GM19239 (cell line): ENCODE results near the gene TOX3.

Source experiments
- DNase-seq: peaks from one replicate; pipeline ENCODE4 v3.0.0; 2011; ENCODE audit warnings: low spot score; ENCODE audit not compliant: insufficient read length
- FAIRE-seq: peaks from 2 replicates; lab custom pipeline; 2011; peaks lifted over from hg19 to GRCh38; lab: Jason Lieb, UNC

The TOX3 gene

GRCh38 chr16:52540910-52541309 is 6.0 kb downstream of the TOX3 start:
- DNase-seq, result no peak

GRCh38 chr16:52539191-52539590 is 7.8 kb downstream of the TOX3 start:
- no peak for FAIRE-seq
- no peak for DNase-seq

More at GRCh38 chr16:52540910-52541309, 6.0 kb downstream of the TOX3 start:
- FAIRE-seq, result no peak

- DNase-seq, result no peak
- FAIRE-seq, result no peak
These were observed 8.4 kb downstream of the TOX3 start for GRCh38 chr16:52538511-52538910.

GRCh38 chr16:52537516-52537915 is 9.4 kb downstream of the TOX3 start:
- FAIRE-seq (no peak), DNase-seq (no peak)

- FAIRE-seq (no peak), DNase-seq (no peak)
These were observed 11.9 kb downstream of the TOX3 start for GRCh38 chr16:52535076-52535475.

- no peak for DNase-seq
- no peak for FAIRE-seq
These were observed 13.6 kb downstream of the TOX3 start for GRCh38 chr16:52533296-52533695.

DNA sequence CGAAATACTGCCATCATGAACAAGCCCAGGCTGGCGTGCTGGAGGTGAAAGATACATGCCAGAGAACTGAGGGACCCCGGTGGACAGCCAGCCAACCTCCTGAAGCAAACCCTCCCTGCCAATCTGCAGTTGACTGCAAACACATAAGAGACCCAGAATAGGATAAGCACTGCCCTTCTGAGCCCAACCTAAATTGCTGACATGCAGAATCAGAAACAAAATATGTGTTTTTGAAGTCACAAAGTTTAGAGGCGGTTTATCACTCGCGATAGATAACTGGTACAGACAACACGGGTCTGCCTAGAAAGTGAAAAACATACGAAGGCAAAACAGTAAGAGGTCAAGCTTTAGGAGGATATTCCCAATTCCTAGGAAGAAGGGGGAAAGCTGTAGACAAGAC is 14.6 kb downstream of the TOX3 start:
- DNase-seq (no peak), FAIRE-seq (no peak)

- FAIRE-seq (no peak), DNase-seq (no peak)
These were observed 17.7 kb downstream of the TOX3 start for GRCh38 chr16:52529226-52529625.

DNA sequence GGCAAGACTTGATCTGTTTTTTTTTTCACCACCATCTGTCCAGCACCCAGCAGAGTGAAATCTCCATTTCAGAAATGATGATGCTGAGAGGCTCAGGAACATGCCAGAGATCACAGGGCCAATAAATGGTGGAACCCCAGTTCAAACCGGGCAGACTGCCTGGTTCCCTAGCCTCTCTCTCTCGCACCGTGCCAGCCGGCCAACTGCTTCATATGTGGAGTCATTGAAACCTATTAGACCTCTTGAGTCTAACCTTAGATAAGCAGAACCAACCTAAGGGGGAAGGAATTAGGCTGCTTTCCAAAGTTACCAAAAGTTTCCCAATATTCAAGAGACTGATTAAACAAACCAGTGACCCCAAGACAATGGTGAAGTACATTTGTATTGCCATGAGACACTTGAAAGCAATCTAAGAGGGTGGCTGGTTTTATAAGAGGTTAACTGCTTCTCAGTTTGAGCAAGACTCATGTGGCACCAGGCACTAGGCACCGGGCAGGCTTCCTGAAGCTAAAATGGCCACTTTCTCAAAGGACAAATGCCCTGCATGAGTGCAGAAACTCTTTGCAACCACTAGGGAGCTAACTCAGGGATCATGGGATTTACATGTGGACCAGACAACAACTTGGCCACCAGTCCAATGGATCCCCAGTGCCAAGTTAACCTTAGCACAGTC is 18.4 kb downstream of the TOX3 start:
- FAIRE-seq, result no peak
- no peak for DNase-seq

DNA sequence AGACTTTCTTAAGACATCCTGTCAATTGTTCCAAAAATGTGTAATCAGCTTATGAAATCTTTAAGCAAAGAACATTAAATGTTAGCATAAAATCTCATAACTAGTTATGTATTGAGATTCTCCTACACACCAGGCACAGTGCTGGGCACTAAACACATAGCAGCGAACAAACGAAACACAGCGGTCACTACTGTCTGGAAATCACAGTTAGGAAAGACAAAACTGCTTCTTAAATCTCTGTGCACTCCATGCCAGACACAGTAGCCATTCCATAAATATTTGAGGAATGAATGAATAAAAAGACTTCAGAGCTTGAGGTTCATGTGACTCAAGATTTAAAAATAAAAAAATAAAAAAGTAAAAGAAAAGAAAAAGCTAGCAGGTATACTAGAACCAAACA is 20.1 kb downstream of the TOX3 start:
- FAIRE-seq (no peak), DNase-seq (no peak)

GRCh38 chr16:52526116-52526828 is 20.7 kb downstream of the TOX3 start:
- DNase-seq, result no peak
- FAIRE-seq, result no peak

GRCh38 chr16:52521570-52521969 is 25.4 kb downstream of the TOX3 start:
- DNase-seq (no peak), FAIRE-seq (no peak)

GRCh38 chr16:52518884-52519283 is 28.1 kb downstream of the TOX3 start:
- DNase-seq (no peak), FAIRE-seq (no peak)

DNA sequence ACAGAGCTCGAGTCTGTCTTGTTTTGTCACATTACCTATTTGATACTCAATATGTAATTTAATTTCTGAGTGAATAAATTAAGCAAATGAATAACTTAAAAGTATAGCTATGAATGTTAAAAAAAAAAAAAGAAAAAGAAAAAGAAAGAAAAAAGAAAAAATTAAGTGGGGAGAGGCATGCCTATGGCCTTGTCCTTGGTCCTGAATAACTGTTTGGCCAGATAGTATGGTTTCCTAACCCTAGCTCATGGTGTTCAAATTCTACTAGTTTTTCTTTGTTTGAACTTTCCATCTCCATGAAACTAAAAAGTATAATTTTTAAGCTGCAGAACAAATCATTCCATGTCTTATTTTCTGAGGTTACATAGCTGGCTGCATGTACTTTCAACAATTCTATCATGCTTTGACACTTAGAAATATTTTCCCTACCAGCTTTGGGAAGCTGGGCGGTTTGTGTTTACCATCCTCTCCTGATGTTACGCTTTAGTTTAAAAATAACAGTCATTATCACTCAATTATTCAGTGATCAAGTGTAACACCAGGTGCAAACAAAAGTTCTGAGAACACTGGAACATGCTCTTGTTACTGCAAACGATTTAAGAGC is 31.8 kb downstream of the TOX3 start:
- DNase-seq, result no peak
- FAIRE-seq, result no peak

DNA sequence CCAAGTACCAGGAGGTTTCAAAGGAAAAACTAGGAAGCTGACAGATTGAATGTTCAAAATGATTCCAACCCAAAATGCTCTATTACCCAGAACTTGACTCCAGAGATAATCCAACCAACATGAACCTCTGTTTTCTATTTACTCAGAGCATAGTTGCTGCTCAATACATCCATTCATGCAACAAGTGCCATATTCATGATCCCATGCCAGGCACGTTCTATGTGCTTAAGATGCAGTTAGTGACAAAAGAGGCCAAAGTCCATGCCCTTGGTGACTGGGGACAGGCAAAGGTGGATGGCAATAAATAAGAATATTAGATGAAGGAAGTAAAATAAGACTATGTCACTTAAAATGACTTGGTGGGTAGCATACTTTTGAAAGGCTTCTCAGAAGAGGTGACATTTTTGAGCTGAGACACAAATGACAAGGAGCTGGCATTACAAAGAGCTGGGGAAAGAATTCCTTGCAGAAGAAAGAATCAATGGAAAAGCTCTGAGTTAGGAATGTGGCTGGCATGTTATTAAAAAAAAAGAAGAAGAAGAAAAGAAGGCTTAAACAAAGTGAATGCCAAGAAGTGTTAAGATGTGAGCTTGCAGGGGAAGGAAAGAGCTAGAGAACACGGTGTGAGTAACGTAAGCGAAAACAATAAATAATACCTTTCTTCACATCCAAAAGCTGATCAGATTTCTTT is 34.5 kb downstream of the TOX3 start:
- DNase-seq, result no peak
- no peak for FAIRE-seq

GRCh38 chr16:52501746-52502145 is 45.2 kb downstream of the TOX3 start:
- FAIRE-seq (no peak), DNase-seq (no peak)

DNA sequence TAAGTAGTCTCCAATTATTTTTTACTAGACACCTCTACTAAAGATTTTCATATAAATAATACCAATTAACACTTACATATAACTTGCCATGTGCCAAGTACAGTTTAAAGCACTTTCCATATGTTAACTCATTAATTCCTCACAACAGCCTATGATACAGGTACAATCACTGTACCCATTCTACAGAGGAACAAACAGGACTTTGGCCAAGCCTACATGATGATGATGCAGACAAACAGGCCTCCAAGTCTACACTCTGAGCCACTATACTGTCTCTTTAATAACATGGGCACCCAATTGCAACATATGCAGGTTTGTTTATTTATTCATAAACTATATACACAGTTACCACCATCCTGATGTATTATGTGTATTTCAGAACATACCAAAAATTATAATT is 46.0 kb downstream of the TOX3 start:
- DNase-seq (no peak), FAIRE-seq (no peak)

DNA sequence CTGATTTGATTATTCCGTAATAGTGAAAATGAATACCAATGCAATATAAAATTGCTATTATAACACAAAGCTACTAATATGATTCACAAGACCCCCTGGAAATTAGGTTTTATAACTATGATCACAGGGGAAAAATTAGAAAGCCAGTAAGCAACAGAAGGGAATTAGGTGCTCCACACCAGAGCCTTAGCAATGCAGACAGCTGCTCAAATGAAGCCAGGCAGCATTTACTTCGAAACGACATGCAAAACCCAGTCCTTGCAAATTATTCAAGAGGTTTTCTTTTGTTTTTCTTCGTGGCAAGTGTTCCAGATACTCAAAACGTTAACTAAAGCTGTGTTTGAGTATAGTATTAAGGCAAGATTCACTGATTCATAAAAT is 47.9 kb downstream of the TOX3 start:
- no peak for DNase-seq

GRCh38 chr16:52498328-52499059 is 48.4 kb downstream of the TOX3 start:
- DNase-seq (no peak), FAIRE-seq (no peak)

More for the DNA sequence above, 47.9 kb downstream of the TOX3 start:
- no peak for FAIRE-seq

- DNase-seq (no peak), FAIRE-seq (no peak)
These were observed 49.7 kb downstream of the TOX3 start for GRCh38 chr16:52497067-52497816.
